GM19467 (cell line): Measurements from ENCODE around the gene PDSS1.
"Not testable (repeated sequence)": the region's sequence is repeated elsewhere in the genome, so short reads cannot be mapped to it uniquely, and the experiment has no call there.

Source experiments
- ATAC-seq: cut with Tn5 transposase; IDR thresholded peaks from one replicate; pipeline ENCODE4 v1.9.1; 2021; ENCODE audit warnings: mild to moderate bottlenecking, moderate library complexity; ENCODE audit not compliant: unreplicated experiment

Gene PDSS1

DNA sequence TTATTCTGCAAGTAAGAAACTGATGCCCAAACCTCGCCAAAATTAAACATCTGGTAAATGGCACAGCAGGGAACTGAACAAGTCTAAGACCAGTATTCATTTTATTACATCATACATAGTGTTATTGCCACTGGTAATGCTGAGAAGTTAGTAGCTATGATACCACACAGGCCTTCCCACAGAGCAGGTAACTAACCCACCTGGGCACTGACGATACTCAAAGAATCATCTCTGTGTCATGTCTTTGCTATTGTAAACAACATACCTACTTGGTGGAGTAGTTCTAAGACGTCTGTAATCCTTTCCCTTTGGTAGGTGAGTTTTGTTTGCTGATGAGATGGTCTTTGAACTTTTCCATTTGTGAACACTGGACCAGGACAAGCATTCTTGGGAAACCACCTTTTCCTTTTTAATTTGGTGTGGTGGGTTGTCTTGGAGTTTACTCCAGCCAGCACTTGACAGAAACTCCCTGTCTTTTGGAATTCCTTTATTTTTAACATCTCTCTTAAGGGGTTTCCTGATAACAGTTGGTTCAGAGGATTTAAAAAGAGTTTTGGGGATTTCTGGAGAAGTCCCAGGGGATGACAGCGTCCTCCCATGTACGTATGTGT, 40.9 kb downstream of the PDSS1 start:
- ATAC-seq: no peak

DNA sequence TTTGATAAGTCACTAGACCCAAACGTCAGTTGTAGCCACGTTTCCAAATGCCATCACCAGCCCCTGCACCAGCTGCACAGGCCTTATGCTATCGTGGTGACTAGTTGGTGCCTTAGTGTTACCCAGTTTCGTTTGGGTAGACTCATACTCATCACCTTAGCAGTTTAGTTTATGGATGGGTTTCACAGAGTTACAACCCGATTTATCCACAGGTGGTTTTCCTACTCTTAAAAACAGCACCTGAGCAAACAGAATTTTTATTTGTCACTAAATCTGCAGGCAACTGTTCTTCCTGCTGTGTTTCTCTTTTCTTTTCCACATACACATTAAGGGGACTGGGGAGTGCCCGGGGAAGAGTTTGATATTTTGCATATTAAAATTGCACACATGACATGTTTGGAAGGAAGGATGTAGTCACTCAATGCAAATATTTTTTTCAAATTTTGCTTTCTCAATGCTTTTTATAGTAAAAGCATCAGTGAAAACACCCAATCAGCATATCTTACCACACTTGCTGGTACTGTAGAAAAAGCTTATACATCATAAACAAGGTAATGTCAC, 41.6 kb downstream of the PDSS1 start:
- ATAC-seq: peak; percentile 40

DNA sequence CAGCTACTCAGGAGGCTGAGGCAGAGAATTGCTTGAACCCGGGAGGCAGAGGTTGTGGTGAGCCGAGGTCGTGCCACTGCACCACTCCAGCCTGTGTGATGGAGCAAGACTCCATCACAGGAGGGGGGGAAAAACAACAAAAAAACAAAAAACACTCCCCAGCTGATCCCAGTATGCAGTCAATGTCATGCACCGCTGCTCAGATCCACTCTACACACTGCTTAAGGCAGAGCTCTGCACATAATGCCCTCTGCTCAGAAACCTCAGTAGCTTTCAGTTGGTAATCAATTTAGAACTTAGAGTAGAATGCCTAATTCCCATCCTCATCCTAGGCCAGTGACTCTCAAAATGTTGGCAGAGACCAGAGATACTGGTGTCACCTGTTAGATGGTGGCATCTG, 43.9 kb downstream of the PDSS1 start:
- ATAC-seq: no peak

DNA sequence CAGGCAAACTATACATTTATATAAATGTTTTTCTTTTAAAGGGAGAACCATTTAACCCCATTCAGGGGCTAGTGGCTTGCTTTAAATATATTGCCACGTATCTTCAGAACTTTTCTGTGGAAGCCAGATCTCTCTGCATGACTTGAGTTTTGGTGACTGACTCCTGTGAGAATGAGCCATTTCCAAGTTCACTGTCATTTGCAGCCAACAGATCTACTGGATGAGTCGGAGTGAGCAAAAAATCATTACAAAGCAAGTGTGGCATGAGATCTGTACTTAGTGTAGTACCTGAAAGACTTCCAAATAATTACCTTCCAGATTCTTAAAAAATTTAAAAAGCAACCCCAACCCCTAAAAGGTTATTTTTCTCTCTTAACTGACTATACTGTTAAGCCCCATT, 45.6 kb downstream of the PDSS1 start:
- ATAC-seq: no peak

DNA sequence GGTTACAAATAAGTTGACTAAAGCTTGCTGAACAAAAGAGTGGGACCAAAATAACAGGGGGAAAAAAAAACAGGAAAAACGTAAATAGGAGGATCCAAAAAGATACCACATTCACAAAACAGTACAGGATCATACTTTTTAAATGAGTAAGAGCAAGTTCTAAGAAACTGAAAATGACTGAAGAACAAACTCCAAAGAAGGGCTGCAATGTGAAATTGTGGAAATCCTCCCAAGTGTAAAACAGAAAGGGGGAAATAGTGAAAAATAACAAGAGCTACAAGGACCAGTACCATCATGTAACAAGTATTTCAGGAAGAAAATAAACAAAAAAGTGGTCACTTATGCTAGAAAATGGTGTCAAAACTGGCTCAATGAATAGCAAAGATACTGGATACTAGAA, 46.3 kb downstream of the PDSS1 start:
- ATAC-seq: no peak

- no peak for ATAC-seq
Observed at GRCh38 chr10:26746061-26746460, 48.6 kb downstream of the PDSS1 start.

DNA sequence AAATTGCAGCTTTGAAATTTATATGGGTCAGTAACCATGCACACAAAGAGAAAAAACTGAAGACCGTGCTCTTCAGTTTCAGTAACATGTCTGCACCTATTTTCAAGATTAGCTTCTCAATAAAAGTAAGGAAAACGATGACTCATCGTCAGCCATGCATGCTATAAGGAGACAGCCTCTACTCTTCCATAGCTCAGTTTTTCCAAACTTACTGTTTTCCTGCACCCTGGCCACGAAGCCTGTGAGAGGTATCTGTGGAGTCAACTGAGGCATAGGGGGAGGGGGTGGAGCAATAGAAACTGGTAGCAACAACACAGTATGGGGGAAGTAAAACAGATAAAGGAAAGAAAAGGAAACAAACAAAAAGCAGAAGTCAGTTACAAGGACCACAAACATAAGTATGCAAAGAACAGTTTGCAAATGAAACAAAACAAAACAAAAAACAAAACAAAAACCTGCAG, 58.0 kb downstream of the PDSS1 start:
- ATAC-seq: peak; percentile 75

DNA sequence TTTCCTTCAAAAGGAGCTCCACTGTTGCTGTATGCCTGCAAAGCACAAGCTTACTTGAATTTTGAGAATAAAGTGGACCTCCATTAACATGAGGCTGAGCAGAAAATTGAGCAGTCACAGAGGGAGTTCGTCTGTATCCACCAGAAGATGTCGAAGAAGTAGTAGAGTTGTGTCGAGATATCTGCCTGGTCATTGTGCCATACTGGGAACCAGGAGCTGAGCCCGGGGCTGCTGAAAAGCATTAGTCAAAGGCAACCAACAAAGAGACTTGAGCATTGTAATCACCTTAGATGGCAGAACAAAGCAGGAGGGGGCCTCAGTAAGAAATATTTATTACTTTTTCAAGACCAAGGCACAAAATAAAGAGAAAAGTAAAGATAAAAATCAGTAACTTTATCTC, 61.5 kb downstream of the PDSS1 start:
- ATAC-seq: no peak

- no peak for ATAC-seq
Observed at GRCh38 chr10:26765549-26765948, 68.0 kb downstream of the PDSS1 start.

DNA sequence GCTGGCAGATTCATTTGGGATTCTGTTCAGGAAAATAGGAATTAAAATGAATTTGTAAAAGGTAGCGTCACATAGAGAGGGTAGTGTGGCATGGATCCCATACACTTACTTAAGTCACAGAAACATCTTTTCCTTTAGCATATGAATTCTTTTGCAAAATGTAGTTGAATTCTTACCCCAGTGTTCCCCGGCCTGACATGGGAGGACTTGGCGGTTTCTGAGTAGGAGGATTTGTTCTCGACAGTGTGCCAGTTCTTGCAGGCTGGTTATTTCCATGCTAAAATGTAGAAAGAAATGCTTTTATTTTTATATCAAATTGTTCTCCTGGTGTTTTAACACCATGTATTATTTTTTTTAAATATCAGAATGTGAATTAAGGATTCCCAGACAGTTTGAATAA, 72.6 kb downstream of the PDSS1 start:
- ATAC-seq: no peak

DNA sequence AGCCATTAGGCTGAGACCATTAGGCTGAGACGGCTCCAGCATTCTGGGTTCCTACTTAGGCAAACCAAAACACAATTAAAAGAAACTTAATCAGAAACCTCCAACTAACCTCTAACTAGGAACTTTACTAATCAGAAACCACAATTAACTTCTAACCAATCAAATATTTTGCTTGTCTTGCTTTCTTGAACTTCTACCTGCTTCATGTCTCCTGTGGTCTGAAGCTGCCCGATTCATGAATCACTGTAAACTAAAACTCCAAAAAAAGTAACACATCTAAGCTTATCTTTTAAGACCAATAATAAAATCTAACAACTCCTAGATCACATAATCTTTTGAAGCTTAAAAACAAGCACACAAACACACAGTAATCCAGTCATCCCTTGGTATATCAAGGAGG, 76.1 kb downstream of the PDSS1 start:
- ATAC-seq: no peak

GRCh38 chr10:26776258-26776657, 78.8 kb downstream of the PDSS1 start:
- no peak for ATAC-seq

GRCh38 chr10:26777686-26778085, 80.2 kb downstream of the PDSS1 start:
- no peak for ATAC-seq

DNA sequence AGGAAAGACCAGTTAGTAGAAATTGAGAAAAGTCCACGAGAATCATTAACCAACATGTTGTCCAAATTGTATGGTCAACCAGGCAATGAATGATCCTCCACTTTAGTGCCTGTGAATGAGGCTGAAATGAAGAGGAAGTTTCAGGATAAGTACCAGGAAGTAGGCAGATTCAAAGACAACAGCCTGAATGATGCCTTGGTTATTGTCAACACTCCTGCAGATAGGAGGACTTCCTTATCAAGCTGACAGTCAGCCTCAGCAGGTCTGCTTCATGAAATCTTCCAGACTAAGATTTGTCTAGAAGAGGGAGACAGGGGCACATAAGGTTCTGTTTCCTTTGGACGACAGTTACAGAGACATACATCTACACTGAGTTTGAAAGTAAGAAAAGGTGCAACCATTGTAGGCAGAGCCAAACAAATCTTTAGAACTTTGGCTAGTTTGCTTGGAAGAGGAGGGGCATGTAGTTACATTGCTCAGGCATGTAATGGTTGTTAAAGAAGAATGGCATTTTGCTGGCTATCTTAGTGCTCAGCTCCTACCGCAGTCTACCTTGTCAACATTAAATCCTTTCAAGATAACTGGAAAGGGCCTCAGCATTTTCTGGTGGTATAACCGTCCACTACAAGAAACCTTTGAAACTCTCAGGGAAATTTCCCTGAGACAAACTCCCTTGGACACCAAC, 81.8 kb downstream of the PDSS1 start:
- ATAC-seq: no peak

- no peak for ATAC-seq
Observed at GRCh38 chr10:26780106-26780792, 82.7 kb downstream of the PDSS1 start.

DNA sequence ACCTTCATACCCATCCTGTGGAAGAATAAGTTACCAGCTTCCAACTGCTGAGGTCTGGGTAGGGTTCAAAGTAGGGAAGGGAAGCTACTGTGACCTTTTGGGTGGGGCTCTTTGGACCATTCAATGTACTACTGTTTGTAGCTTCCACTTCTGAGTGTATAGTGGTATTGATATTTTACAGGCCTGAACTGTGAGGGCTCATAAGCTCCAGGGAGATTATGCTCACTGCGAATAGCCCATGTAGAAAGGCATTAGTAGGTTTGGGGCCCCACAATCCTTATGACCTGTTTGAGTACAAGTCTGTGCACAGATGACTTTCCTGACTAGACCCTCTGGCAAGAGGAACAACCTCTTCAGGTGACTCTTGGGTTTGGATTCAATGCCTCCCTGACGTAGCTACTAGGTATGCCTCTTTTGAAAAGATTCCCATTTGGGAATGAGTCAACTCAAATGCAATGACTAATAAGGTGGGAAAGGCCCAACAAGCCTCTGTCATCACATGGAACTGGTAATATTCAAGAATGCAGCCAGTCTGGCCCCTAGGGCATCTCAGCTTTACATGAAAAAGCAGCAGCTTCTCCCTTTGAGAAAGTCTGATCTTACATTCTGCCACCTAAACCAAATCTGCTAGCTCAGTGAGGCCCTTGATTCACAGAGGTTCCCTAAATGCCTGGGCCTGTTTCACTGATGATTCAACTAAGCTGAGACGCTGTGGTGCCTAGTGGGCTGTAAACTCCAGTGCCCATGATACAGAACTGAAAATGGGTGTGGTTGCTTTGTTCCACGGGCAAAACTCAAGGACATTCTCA, 83.5 kb downstream of the PDSS1 start:
- no peak for ATAC-seq

- ATAC-seq: no peak
Observed at GRCh38 chr10:26781797-26782196, 84.3 kb downstream of the PDSS1 start.

DNA sequence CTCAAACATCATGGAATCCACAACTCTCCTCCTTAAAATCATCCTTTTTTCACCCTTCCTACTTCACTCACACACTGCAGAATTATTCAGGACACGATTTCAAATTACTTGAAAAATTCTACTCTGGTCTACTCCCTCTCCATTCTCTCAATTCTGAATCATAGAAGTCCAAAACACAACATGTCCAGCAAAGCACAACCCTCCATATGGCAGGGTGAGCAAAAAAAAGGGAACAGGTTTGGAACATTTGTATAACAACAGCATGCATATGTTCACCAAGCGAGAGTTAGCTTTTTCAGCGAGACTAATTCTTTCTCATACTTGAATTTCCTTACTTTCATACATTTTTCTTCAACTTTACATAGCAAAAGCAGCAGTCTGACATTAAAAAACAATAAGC, 89.9 kb downstream of the PDSS1 start:
- no peak for ATAC-seq

GRCh38 chr10:26789779-26790178, 92.3 kb downstream of the PDSS1 start:
- not testable (repeated sequence) for ATAC-seq

GRCh38 chr10:26790221-26790995, 92.9 kb downstream of the PDSS1 start:
- ATAC-seq: no peak
